Activated naive CD8-positive, alpha-beta T cell treated with anti-CD3 and anti-CD28 coated beads for 36 hours (primary cell): ENCODE measurements around the gene TNFAIP8L1. TPM values are rescaled to one million over a fixed set of nuclear protein-coding genes. Genes with fewer than 3 reads are reported as not detected.
A peak's percentile ranks its signal among the peaks of the same experiment; 100 is the strongest.

Experiments used
- DNase-seq: peaks from one replicate; pipeline ENCODE4 v3.0.0; 2021
- H3K27ac Mint-ChIP-seq: one replicate; pipeline ENCODE4 v1.8.0; 2022; ENCODE audit warnings: mild to moderate bottlenecking, moderate library complexity, mixed read lengths
- H3K27me3 Mint-ChIP-seq: one replicate; pipeline ENCODE4 v1.8.0; 2022; ENCODE audit warnings: mild to moderate bottlenecking, mixed read lengths
- H3K36me3 Mint-ChIP-seq: one replicate; pipeline ENCODE4 v1.8.0; 2021; ENCODE audit warnings: mild to moderate bottlenecking, mixed read lengths
- H3K4me1 Mint-ChIP-seq: one replicate; pipeline ENCODE4 v1.8.0; 2021; ENCODE audit warnings: mixed read lengths
- H3K4me3 Mint-ChIP-seq: one replicate; pipeline ENCODE4 v1.8.0; 2022; ENCODE audit warnings: mild to moderate bottlenecking, moderate library complexity, mixed read lengths
- H3K9me3 Mint-ChIP-seq: one replicate; pipeline ENCODE4 v1.8.0; 2022; ENCODE audit warnings: mixed read lengths
- total RNA-seq, 2 experiments: library from RNA; stranded (reverse); gene quantifications; one replicate each; pipeline ENCODE4 v1.2.3, GENCODE V29; 2021

The TNFAIP8L1 gene
- total RNA-seq, 2 experiments from 2014 or later: 10.7 to 11.3 TPM

GRCh38 chr19:4633140-4633967 is 6.0 kb upstream of the TNFAIP8L1 start:
- no peaks in the 10 kb centered on the region for H3K27me3 Mint-ChIP-seq
- H3K36me3 Mint-ChIP-seq: no peaks in the 10 kb centered on the region
- no peak overlapping the region for H3K4me3 Mint-ChIP-seq
- H3K27ac Mint-ChIP-seq: no peak overlapping the region
- H3K9me3 Mint-ChIP-seq: no peaks in the 10 kb centered on the region
- peaks cover 13% of the 10 kb centered on the region for H3K4me1 Mint-ChIP-seq
- peak; percentile 55 for DNase-seq

- no peaks in the 10 kb centered on the region for H3K9me3 Mint-ChIP-seq
- no peak for DNase-seq
- peaks cover 25% of the 10 kb centered on the region for H3K4me1 Mint-ChIP-seq
- no peaks in the 10 kb centered on the region for H3K36me3 Mint-ChIP-seq
- H3K27me3 Mint-ChIP-seq: no peaks in the 10 kb centered on the region
- no peak overlapping the region for H3K27ac Mint-ChIP-seq
- no peak overlapping the region for H3K4me3 Mint-ChIP-seq
These were observed 3.6 kb upstream of the TNFAIP8L1 start for GRCh38 chr19:4635754-4636116.

GRCh38 chr19:4636151-4636717 is 3.1 kb upstream of the TNFAIP8L1 start:
- no peaks in the 10 kb centered on the region for H3K27me3 Mint-ChIP-seq
- H3K4me1 Mint-ChIP-seq: peaks cover 25% of the 10 kb centered on the region
- peak overlapping the region; percentile 47 for H3K4me3 Mint-ChIP-seq
- H3K27ac Mint-ChIP-seq: no peak overlapping the region
- no peaks in the 10 kb centered on the region for H3K9me3 Mint-ChIP-seq
- H3K36me3 Mint-ChIP-seq: no peaks in the 10 kb centered on the region
- DNase-seq: peak; percentile 82

DNA sequence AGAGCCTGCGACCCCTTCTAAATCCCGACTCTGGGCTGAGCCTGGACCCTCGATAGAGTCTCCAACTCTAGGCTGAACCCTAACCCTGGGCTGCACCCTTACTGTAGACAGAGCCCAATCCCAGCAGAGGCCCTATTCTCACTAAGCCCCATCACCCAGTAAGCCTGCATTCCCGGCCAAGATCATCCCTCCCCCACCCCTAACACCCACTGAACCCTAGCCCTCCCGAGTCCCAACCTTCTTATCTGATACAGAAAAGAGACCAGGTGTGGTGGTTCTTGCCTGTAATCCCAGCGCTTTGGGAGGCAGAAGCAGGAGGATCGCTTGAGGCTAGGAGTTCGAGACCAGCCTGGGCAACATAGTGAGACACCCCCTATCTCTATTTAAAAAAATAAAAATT is 2.6 kb upstream of the TNFAIP8L1 start:
- H3K9me3 Mint-ChIP-seq: no peaks in the 10 kb centered on the region
- no peak overlapping the region for H3K27ac Mint-ChIP-seq
- DNase-seq: no peak
- H3K4me1 Mint-ChIP-seq: peaks cover 25% of the 10 kb centered on the region
- no peaks in the 10 kb centered on the region for H3K36me3 Mint-ChIP-seq
- no peaks in the 10 kb centered on the region for H3K27me3 Mint-ChIP-seq
- H3K4me3 Mint-ChIP-seq: peak overlapping the region; percentile 47

DNA sequence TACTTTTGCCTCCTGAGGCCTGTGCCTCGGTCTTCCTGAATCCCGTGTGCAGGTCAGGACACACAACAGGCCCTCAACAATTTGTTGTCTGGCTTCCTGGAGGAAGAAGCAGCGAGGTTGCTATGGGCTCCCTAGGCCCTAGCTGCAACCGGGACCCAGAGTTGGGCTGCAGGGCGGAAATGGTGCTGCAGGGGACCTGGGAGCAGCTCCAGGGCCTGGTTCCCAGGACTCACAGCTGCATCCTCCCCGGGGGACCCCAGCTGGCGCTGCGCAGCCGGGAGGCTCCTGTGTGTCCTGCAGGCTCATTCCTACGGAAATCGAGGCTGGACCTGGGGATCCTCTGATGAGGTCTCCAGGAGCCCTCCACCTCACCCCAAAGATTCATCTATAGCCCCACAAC is 999 bp upstream of the TNFAIP8L1 start:
- Mint-ChIP-seq H3K4me1 (peaks cover 22% of the 10 kb centered on the region), H3K36me3 (peaks cover 2% of the 10 kb centered on the region), H3K9me3 (no peaks in the 10 kb centered on the region), H3K4me3 (no peak overlapping the region), H3K27me3 (no peaks in the 10 kb centered on the region), H3K27ac (peak overlapping the region; percentile 48)
- no peak for DNase-seq

DNA sequence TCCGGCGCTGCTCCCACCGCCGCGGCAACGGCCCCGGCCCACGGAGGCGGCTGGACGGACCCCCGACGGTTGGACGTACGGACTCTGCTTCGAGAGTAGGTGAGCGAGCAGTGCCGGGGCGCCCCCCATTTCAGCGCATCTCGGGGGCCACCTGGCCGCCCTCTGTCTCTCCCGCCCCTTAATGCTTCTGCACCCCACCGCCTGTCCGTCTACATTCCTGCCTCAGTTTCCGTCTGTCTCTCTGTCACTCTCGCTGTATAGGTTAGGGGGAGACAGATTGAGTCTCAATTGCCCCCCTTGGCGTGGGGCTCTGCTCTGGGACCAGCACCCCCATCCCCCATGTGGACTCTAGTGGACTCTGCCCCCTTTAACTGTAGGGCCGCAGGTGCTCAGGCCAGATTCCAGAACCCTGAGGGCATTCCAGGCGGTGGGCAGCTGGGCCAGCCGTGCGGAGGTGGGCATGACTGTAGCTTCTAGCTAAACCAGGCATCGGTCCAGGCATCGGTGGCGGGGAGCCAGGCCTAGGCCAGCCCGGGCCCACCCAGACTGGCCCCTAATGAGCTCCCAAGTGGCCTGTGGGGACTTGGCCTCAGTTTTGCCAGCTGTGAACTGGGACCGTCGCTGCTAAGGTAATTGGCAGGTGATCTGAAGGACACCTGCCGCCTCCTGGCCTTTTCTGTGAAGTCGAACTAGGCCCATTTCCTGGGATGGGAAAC is 373 bp downstream of the TNFAIP8L1 start:
- DNase-seq: no peak
- Mint-ChIP-seq H3K36me3 (peaks cover 2% of the 10 kb centered on the region), H3K4me3 (peak overlapping the region; percentile 99), H3K9me3 (no peaks in the 10 kb centered on the region), H3K27me3 (no peaks in the 10 kb centered on the region), H3K27ac (peak overlapping the region; percentile 93), H3K4me1 (peaks cover 19% of the 10 kb centered on the region)

GRCh38 chr19:4640247-4641000 is 1.1 kb downstream of the TNFAIP8L1 start:
- H3K4me3 Mint-ChIP-seq: peak overlapping the region; percentile 99
- peaks cover 19% of the 10 kb centered on the region for H3K4me1 Mint-ChIP-seq
- no peaks in the 10 kb centered on the region for H3K9me3 Mint-ChIP-seq
- peak overlapping the region; percentile 93 for H3K27ac Mint-ChIP-seq
- DNase-seq: no peak
- H3K27me3 Mint-ChIP-seq: no peaks in the 10 kb centered on the region
- H3K36me3 Mint-ChIP-seq: peaks cover 2% of the 10 kb centered on the region

DNA sequence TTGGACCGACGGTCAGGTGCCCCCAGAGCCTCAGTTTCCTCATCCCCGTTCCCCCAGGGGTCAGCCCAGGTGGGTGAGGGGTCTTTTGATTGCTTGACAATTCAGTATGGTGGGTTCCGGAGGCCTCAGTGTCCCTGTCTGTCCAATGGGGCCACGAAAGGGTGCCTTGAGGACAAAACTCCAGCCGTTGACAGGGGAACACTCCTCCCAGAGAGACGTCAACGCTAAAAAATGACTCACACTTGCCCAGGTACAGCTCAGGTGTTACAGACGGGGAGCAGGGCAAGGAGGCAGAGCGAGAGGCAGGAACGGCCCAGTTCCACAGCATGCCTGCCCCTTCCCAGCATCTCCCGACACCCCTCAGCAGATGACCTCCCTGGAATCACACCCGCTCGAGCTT is 1.8 kb downstream of the TNFAIP8L1 start:
- Mint-ChIP-seq H3K27ac (no peak overlapping the region), H3K36me3 (peaks cover 5% of the 10 kb centered on the region), H3K4me1 (peaks cover 18% of the 10 kb centered on the region), H3K27me3 (no peaks in the 10 kb centered on the region), H3K9me3 (no peaks in the 10 kb centered on the region), H3K4me3 (peak overlapping the region; percentile 99)
- DNase-seq: no peak

GRCh38 chr19:4642625-4643024 is 3.3 kb downstream of the TNFAIP8L1 start:
- no peak overlapping the region for H3K4me3 Mint-ChIP-seq
- peaks cover 9% of the 10 kb centered on the region for H3K36me3 Mint-ChIP-seq
- H3K27me3 Mint-ChIP-seq: no peaks in the 10 kb centered on the region
- H3K9me3 Mint-ChIP-seq: no peaks in the 10 kb centered on the region
- peaks cover 12% of the 10 kb centered on the region for H3K4me1 Mint-ChIP-seq
- H3K27ac Mint-ChIP-seq: no peak overlapping the region
- DNase-seq: no peak

DNA sequence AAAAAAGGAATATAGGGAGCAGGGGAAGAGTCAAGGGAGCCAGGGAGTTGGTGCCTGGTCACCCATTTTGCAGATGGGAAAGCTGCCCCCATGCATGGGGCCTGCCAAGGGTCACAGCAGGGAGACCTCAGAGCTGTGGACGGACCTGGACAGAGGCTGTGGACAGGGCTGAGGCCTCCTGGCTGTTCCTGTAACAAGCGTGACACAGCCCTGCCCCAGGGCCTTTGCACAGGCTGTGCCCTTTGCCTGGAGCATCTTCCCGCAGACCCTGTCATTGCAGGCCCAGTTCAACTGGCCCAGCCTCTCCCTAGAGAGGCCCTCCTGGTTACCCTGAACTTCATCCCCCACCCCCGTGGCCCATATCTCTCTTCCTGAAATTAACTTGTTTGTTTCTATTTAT is 6.4 kb downstream of the TNFAIP8L1 start:
- peaks cover 2% of the 10 kb centered on the region for H3K4me1 Mint-ChIP-seq
- no peaks in the 10 kb centered on the region for H3K27me3 Mint-ChIP-seq
- H3K9me3 Mint-ChIP-seq: no peaks in the 10 kb centered on the region
- H3K36me3 Mint-ChIP-seq: peaks cover 9% of the 10 kb centered on the region
- no peak for DNase-seq
- no peak overlapping the region for H3K4me3 Mint-ChIP-seq
- H3K27ac Mint-ChIP-seq: no peak overlapping the region

GRCh38 chr19:4647676-4648644 is 8.6 kb downstream of the TNFAIP8L1 start:
- Mint-ChIP-seq H3K36me3 (peaks cover 7% of the 10 kb centered on the region), H3K4me3 (no peak overlapping the region), H3K4me1 (peaks cover 2% of the 10 kb centered on the region), H3K27ac (no peak overlapping the region), H3K27me3 (no peaks in the 10 kb centered on the region), H3K9me3 (no peaks in the 10 kb centered on the region)
- DNase-seq: no peak

- no peak for DNase-seq
- Mint-ChIP-seq H3K4me3 (no peak overlapping the region), H3K36me3 (peaks cover 9% of the 10 kb centered on the region), H3K4me1 (peaks cover 2% of the 10 kb centered on the region), H3K9me3 (no peaks in the 10 kb centered on the region), H3K27ac (no peak overlapping the region), H3K27me3 (no peaks in the 10 kb centered on the region)
These were observed 10.2 kb downstream of the TNFAIP8L1 start for GRCh38 chr19:4649392-4650047.

- Mint-ChIP-seq H3K27ac (no peak overlapping the region), H3K4me3 (no peak overlapping the region), H3K27me3 (no peaks in the 10 kb centered on the region), H3K9me3 (no peaks in the 10 kb centered on the region), H3K36me3 (peaks cover 13% of the 10 kb centered on the region), H3K4me1 (peaks cover 2% of the 10 kb centered on the region)
- no peak for DNase-seq
These were observed 10.8 kb downstream of the TNFAIP8L1 start for GRCh38 chr19:4650159-4650558.

DNA sequence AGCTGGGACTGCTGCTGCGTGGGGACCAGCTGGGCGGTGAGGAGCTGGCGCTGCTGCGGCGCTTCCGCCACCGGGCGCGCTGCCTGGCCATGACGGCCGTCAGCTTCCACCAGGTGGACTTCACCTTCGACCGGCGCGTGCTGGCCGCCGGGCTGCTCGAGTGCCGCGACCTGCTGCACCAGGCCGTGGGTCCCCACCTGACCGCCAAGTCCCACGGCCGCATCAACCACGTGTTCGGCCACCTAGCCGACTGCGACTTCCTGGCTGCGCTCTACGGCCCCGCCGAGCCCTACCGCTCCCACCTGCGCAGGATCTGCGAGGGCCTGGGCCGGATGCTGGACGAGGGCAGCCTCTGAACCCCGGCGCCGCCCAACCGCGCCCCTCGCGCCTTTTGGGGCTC is 12.8 kb downstream of the TNFAIP8L1 start:
- DNase-seq: no peak
- H3K36me3 Mint-ChIP-seq: peaks cover 6% of the 10 kb centered on the region
- no peak overlapping the region for H3K4me3 Mint-ChIP-seq
- no peaks in the 10 kb centered on the region for H3K27me3 Mint-ChIP-seq
- H3K9me3 Mint-ChIP-seq: no peaks in the 10 kb centered on the region
- no peak overlapping the region for H3K27ac Mint-ChIP-seq
- peaks cover 2% of the 10 kb centered on the region for H3K4me1 Mint-ChIP-seq
